Breast epithelium (tissue), 3 donors: ENCODE data around the gene CTNNA3.

Source experiments
- CTCF ChIP-seq, 3 donors: fragments of 450-650 bp; IDR thresholded peaks; one replicate each; pipeline ENCODE4 v1.5.1; 2016 to 2017; ENCODE audit warnings: antibody characterized with exemption in 3 of 3, mild to moderate bottlenecking in 3 of 3, moderate library complexity in 3 of 3
- POLR2AphosphoS5 ChIP-seq, 3 donors: sonication (generic); formaldehyde crosslinking; IDR thresholded peaks; one replicate each; pipeline ENCODE4 v1.6.1; 2017; ENCODE audit warnings: antibody characterized with exemption in 3 of 3

GRCh38 chr10:66788178-66788987, 907.6 kb downstream of the CTNNA3 start:
- TF ChIP-seq POLR2AphosphoS5 (IDR thresholded peaks at IDR 0.05) = no peak
- TF ChIP-seq CTCF (IDR thresholded peaks at IDR 0.05) = no peak
